Smooth muscle cell (in vitro differentiated cells): ENCODE measurements around the gene UBC. TPM values are rescaled to one million over a fixed set of nuclear protein-coding genes. Genes with fewer than 3 reads are reported as not detected.

Experiments used
- DNase-seq: peaks from one replicate; lab custom pipeline; 2025; ENCODE audit not compliant: unreplicated experiment; lab: John Stamatoyannopoulos, UW
- H2AFZ ChIP-seq: fragments of 200-600 bp; sonication (generic); 2 replicates; pipeline ENCODE4 v1.6.0; 2016; ENCODE audit warnings: antibody characterized with exemption, low read depth, mild to moderate bottlenecking
- H3F3A ChIP-seq: fragments of 200-600 bp; sonication (generic); 2 replicates; pipeline ENCODE4 v1.6.0; 2017; ENCODE audit warnings: antibody characterized with exemption, low read depth
- H3K27ac ChIP-seq: fragments of 200-600 bp; sonication (generic); 2 replicates; pipeline ENCODE4 v1.5.1; 2016; ENCODE audit warnings: low read depth, mild to moderate bottlenecking
- H3K27me3 ChIP-seq: fragments of 200-600 bp; sonication (generic); 2 replicates; pipeline ENCODE4 v1.6.1; 2016; ENCODE audit warnings: low read depth, mild to moderate bottlenecking
- H3K36me3 ChIP-seq: fragments of 200-600 bp; sonication (generic); 2 replicates; pipeline ENCODE4 v1.5.1; 2016; ENCODE audit warnings: low read depth
- H3K4me1 ChIP-seq: fragments of 200-600 bp; sonication (generic); 2 replicates; pipeline ENCODE4 v1.5.1; 2016; ENCODE audit warnings: low read depth
- H3K4me2 ChIP-seq: fragments of 200-600 bp; sonication (generic); 2 replicates; pipeline ENCODE4 v1.6.0; 2016; ENCODE audit warnings: mild to moderate bottlenecking
- H3K4me3 ChIP-seq: fragments of 200-600 bp; sonication (generic); 2 replicates; pipeline ENCODE4 v1.5.1; 2016; ENCODE audit warnings: mild to moderate bottlenecking
- H3K79me2 ChIP-seq: fragments of 200-600 bp; sonication (generic); 2 replicates; pipeline ENCODE4 v1.6.0; 2016; ENCODE audit warnings: low read depth, mild to moderate bottlenecking
- H3K9ac ChIP-seq: fragments of 200-600 bp; sonication (generic); 2 replicates; pipeline ENCODE4 v1.6.0; 2016; ENCODE audit warnings: low read depth
- H3K9me3 ChIP-seq: fragments of 200-600 bp; sonication (generic); replicated peaks from 2 replicates; pipeline ENCODE4 v1.5.1; 2016; ENCODE audit warnings: low read depth
- H4K20me1 ChIP-seq: fragments of 200-600 bp; sonication (generic); 2 replicates; pipeline ENCODE4 v1.6.0; 2016; ENCODE audit warnings: low read depth
- WGBS: methylation state at CpG from one replicate; pipeline ENCODE4 v1.1.7; 2016; ENCODE audit warnings: low lambda C conversion rate; 5-methylcytosine and 5-hydroxymethylcytosine counted together
- polyA plus RNA-seq: library from polyadenylated mRNA; unstranded; fragments of >200 nt; fragmentation: Nextera tagmentation; extraction: Ambion mirVana; gene quantifications from 2 replicates; pipeline ENCODE4 v1.2.1, GENCODE V29; 2016
- total RNA-seq: library from RNA; depleted of rRNA; stranded (reverse); fragments of >200 nt; gene quantifications from 2 replicates; pipeline ENCODE4 v1.2.3, GENCODE V29; 2014
- TF ChIP-seq, protein P1 (sequence below): fragments of 200-600 bp; sonication (generic); IDR thresholded peaks from 2 replicates; pipeline ENCODE4 v1.5.1; 2017; ENCODE audit warnings: borderline replicate concordance, mild to moderate bottlenecking, antibody characterized with exemption; ENCODE audit not compliant: insufficient read depth, poor library complexity, severe bottlenecking

UBC gene
- total and polyA plus RNA-seq, 2 experiments from 2014 or later, result 1,322 to 1,327 TPM

DNA sequence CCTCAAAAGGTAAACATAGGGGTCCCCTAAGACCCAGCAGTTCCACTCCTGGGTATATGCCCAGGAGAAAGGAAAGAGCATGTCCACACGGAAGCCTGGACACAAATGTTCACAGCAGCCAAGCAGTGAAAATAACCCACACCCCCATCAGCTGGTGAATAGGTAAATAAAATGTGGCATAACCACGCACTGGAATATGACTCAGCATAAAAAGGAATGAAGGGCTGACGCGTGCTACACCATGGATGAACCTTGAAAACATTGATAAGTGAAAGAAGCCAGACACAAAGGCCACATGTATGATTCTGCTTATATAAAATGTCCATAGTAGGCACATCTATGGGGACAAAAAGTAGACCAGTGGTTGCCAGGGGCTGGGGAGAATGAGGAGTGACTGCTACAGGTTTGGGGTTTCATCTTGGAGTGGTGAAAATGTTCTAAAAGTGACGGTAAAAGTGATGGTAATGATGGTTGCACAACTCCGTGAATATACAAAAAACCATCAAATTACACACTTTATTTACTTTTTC, 47.0 kb downstream of the UBC start:
- H3K27ac ChIP-seq, result no peak overlapping the region

DNA sequence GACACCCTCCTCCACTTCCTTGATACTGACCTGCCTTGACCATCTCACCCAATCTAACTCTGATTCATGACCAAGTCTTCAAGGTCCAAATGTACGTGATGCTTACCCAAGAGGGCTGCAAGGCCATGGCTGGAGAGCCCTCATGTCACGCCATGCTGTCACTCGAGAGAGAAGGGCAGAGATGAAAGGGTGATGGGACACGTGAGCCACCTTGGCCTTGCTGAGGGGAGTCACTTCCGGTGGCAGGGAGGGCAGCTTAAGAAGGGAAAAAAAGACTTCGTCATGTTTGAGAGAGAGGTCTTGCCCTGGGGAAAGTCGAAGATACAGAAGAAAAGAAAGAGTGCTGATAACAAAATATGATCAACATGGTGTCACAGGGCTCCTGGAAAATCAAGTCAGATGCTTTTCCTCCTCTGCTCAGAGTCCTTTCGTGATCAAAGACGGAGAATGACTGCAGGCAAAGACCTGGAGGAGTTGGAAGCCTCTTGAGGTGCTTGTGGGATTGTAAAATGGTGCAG, 47.5 kb downstream of the UBC start:
- Histone ChIP-seq H3K27ac (no peak overlapping the region), H4K20me1 (no peaks in the 10 kb centered on the region), H3K36me3 (no peaks in the 10 kb centered on the region), H3F3A (no peaks in the 10 kb centered on the region), H3K27me3 (no peaks in the 10 kb centered on the region), H3K4me3 (no peak overlapping the region), H3K4me2 (no peak overlapping the region), H3K9ac (no peak overlapping the region), H2AFZ (no peak overlapping the region), H3K9me3 (no peaks in the 10 kb centered on the region), H3K79me2 (no peaks in the 10 kb centered on the region), H3K4me1 (peaks cover 11% of the 10 kb centered on the region)
- DNase-seq, result no peak
- TF ChIP-seq, protein P1, sequence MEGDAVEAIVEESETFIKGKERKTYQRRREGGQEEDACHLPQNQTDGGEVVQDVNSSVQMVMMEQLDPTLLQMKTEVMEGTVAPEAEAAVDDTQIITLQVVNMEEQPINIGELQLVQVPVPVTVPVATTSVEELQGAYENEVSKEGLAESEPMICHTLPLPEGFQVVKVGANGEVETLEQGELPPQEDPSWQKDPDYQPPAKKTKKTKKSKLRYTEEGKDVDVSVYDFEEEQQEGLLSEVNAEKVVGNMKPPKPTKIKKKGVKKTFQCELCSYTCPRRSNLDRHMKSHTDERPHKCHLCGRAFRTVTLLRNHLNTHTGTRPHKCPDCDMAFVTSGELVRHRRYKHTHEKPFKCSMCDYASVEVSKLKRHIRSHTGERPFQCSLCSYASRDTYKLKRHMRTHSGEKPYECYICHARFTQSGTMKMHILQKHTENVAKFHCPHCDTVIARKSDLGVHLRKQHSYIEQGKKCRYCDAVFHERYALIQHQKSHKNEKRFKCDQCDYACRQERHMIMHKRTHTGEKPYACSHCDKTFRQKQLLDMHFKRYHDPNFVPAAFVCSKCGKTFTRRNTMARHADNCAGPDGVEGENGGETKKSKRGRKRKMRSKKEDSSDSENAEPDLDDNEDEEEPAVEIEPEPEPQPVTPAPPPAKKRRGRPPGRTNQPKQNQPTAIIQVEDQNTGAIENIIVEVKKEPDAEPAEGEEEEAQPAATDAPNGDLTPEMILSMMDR, result no peak
- WGBS, result 91% methylated on average over 9 of the region's 9 CpGs

More for the DNA sequence above, 47.0 kb downstream of the UBC start:
- no peak overlapping the region for H3K9ac ChIP-seq
- WGBS, result 73% methylated on average over 6 of the region's 6 CpGs
- no peaks in the 10 kb centered on the region for H3K79me2 ChIP-seq
- no peaks in the 10 kb centered on the region for H3K9me3 ChIP-seq
- H3K36me3 ChIP-seq, result no peaks in the 10 kb centered on the region
- TF ChIP-seq, protein P1, result no peak
- H3F3A ChIP-seq, result no peaks in the 10 kb centered on the region
- no peak overlapping the region for H3K4me3 ChIP-seq
- H4K20me1 ChIP-seq, result no peaks in the 10 kb centered on the region
- no peaks in the 10 kb centered on the region for H3K27me3 ChIP-seq
- H3K4me2 ChIP-seq, result no peak overlapping the region
- DNase-seq, result no peak
- H3K4me1 ChIP-seq, result peaks cover 11% of the 10 kb centered on the region
- H2AFZ ChIP-seq, result no peak overlapping the region

DNA sequence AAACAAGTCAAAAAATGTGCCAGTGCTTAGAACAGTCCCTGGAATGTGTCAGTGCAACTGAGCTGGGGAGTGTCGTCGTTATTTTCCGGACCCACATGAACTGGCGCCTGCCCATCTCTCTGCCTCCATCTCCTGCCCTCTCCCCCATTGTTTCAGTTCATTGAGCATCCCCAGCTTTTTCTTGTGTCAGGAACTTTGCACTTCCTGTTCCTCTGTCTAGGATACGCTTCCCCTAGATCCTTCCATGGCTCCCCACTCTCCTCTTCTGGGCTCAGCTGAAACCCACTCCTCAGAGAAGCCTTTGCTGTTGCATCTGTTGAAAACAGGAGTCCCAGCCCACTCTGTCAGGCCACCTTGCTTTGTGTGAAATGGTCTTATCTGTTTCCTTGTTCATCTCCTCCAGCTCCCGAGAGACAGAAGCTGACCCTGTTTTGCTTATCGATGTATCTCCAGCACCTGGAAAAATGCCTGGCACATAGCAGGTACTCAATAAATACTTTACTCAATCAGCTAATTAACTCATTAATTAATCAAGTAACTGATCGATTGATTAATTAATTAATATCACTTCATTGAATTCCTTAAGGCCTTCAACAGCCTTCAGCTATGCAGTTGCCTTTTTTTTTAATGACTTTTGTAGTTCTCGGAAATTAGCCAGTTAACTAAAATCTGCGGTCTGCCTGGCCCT, 48.1 kb downstream of the UBC start:
- TF ChIP-seq, protein P1, result no peak
- Histone ChIP-seq H3K4me2 (no peak overlapping the region), H3K27me3 (no peaks in the 10 kb centered on the region), H3F3A (no peaks in the 10 kb centered on the region), H2AFZ (no peak overlapping the region), H3K79me2 (no peaks in the 10 kb centered on the region), H3K9ac (no peak overlapping the region), H3K4me1 (peaks cover 11% of the 10 kb centered on the region), H3K36me3 (no peaks in the 10 kb centered on the region), H4K20me1 (no peaks in the 10 kb centered on the region), H3K27ac (no peak overlapping the region), H3K4me3 (no peak overlapping the region), H3K9me3 (no peaks in the 10 kb centered on the region)
- no peak for DNase-seq
- 87% methylated on average over 10 of the region's 10 CpGs for WGBS
